SK-N-SH (cell line): ENCODE results near the gene ID2. TPM values are rescaled to one million over a fixed set of nuclear protein-coding genes. Genes with fewer than 3 reads are reported as not detected.

Source experiments
- CTCF ChIA-PET: fragments of 300-600, 350-600 bp; formaldehyde crosslinking; extraction: SDS; loops from one replicate; lab custom pipeline; 2021; lab: Yijun Ruan, JAX
- POLR2A ChIA-PET: fragments of 350-600 bp; sonication (Branson Sonifier 250); formaldehyde crosslinking; extraction: SDS; loops from one replicate; lab custom pipeline; 2020; ENCODE audit warnings: antibody characterized with exemption, inconsistent platforms; lab: Yijun Ruan, JAX
- DNase-seq: peaks from one replicate; pipeline ENCODE4 v3.0.0; 2012
- H2AFZ ChIP-seq: fragments of 200-600 bp; sonication (generic); 2 replicates; pipeline ENCODE4 v1.8.1; 2016; ENCODE audit warnings: antibody characterized with exemption, mild to moderate bottlenecking, low read depth
- H3F3A ChIP-seq: fragments of 200-600 bp; sonication (generic); replicated peaks from 2 replicates; pipeline ENCODE3; 2016; ENCODE audit warnings: antibody characterized with exemption, mild to moderate bottlenecking; ENCODE audit not compliant: insufficient read depth
- H3K27ac ChIP-seq, 2 experiments: fragments of 200-500 bp in 1 of 2; fragments of 200-600 bp in 1 of 2; sonication (Bioruptor generic) in 1 of 2; sonication (generic), shearing (Covaris generic) in 1 of 2; 2 replicates each; pipeline versions ENCODE4 v1.5.1 to v1.6.1; 2014 to 2016; ENCODE audit warnings: low read depth in 2 of 2, inconsistent platforms in 1 of 2, low read length in 1 of 2, mild to moderate bottlenecking in 1 of 2, mixed read lengths in 1 of 2
- H3K27me3 ChIP-seq: fragments of 200-600 bp; sonication (generic), shearing (Covaris generic); 2 replicates; pipeline ENCODE4 v1.6.1; 2016; ENCODE audit warnings: mixed run types; ENCODE audit not compliant: insufficient read depth
- H3K36me3 ChIP-seq, 2 experiments: fragments of 200-500 bp in 1 of 2; fragments of 200-600 bp in 1 of 2; sonication (Bioruptor generic) in 1 of 2; sonication (generic) in 1 of 2; replicated peaks in 1 of 2; 2 replicates each; pipeline versions ENCODE3 to v1.5.1; 2014 to 2016; ENCODE audit warnings: low read length in 1 of 2, mild to moderate bottlenecking in 1 of 2; ENCODE audit not compliant: insufficient read depth in 2 of 2, control insufficient read depth in 1 of 2
- H3K4me1 ChIP-seq, 2 experiments: fragments of 200-500 bp in 1 of 2; fragments of 200-600 bp in 1 of 2; sonication (Bioruptor generic) in 1 of 2; sonication (generic), shearing (Covaris generic) in 1 of 2; 2 replicates each; pipeline versions ENCODE4 v1.5.1 to v1.6.1; 2014 to 2016; ENCODE audit warnings: low read depth in 1 of 2, low read length in 1 of 2, mixed run types in 1 of 2; ENCODE audit not compliant: insufficient read depth in 2 of 2, control insufficient read depth in 1 of 2
- H3K4me2 ChIP-seq: fragments of 200-600 bp; sonication (generic), shearing (Covaris generic); 2 replicates; pipeline ENCODE4 v1.6.1; 2017; ENCODE audit warnings: mixed run types
- H3K4me3 ChIP-seq, 2 experiments: fragments of 200-500 bp in 1 of 2; fragments of 200-600 bp in 1 of 2; sonication (Bioruptor generic) in 1 of 2; sonication (generic), shearing (Covaris generic) in 1 of 2; 2 replicates each; pipeline versions ENCODE4 v1.5.1 to v1.8.1; 2014 to 2016; ENCODE audit warnings: low read depth in 2 of 2, inconsistent platforms in 1 of 2, low read length in 1 of 2, mild to moderate bottlenecking in 1 of 2, mixed read lengths in 1 of 2, moderate library complexity in 1 of 2
- H3K79me2 ChIP-seq: fragments of 200-600 bp; sonication (generic); 2 replicates; pipeline ENCODE4 v1.8.1; 2017; ENCODE audit warnings: mild to moderate bottlenecking; ENCODE audit not compliant: insufficient read depth
- H3K9ac ChIP-seq: fragments of 200-600 bp; sonication (generic); 2 replicates; pipeline ENCODE4 v1.6.1; 2017; ENCODE audit warnings: mixed run types
- H3K9me2 ChIP-seq: fragments of 200-600 bp; sonication (generic); 2 replicates; pipeline ENCODE4 v1.6.1; 2017; ENCODE audit warnings: mixed run types
- H3K9me3 ChIP-seq: fragments of 200-600 bp; sonication (generic); 2 replicates; pipeline ENCODE4 v1.6.1; 2017; ENCODE audit warnings: mixed run types, mild to moderate bottlenecking, moderate library complexity
- H4K20me1 ChIP-seq: fragments of 200-600 bp; sonication (generic); 2 replicates; pipeline ENCODE4 v1.6.1; 2017; ENCODE audit warnings: mild to moderate bottlenecking, mixed run types; ENCODE audit not compliant: insufficient read depth
- CHD2 ChIP-seq: fragments of 150-350 bp; IDR thresholded peaks from 2 replicates; pipeline ENCODE4 v1.6.1; 2018; ENCODE audit warnings: low read length; ENCODE audit not compliant: partially characterized antibody
- ELF1 ChIP-seq: IDR thresholded peaks from 2 replicates; pipeline ENCODE4 v1.4.0; 2012
- EZH2phosphoT487 ChIP-seq: fragments of 200-600 bp; sonication (generic); IDR thresholded peaks from 2 replicates; pipeline ENCODE4 v1.6.1; 2017; ENCODE audit warnings: low read depth, mixed run types, mild to moderate bottlenecking, antibody characterized with exemption, moderate library complexity, borderline replicate concordance
- FOXJ3 ChIP-seq: sonication (generic); formaldehyde crosslinking; IDR thresholded peaks from 2 replicates; pipeline ENCODE4 v1.5.1; 2020; ENCODE audit warnings: mild to moderate bottlenecking, missing genetic modification reagents
- FOXM1 ChIP-seq: IDR thresholded peaks from 2 replicates; pipeline ENCODE4 v1.4.0; 2012; ENCODE audit warnings: low read depth, mild to moderate bottlenecking
- GABPA ChIP-seq: IDR thresholded peaks from 2 replicates; pipeline ENCODE4 v1.4.0; 2012; ENCODE audit warnings: low read depth, mild to moderate bottlenecking
- GATA2 ChIP-seq: sonication (generic); formaldehyde crosslinking; IDR thresholded peaks from 2 replicates; pipeline ENCODE4 v1.5.0; 2020; ENCODE audit warnings: mild to moderate bottlenecking, missing genetic modification reagents
- JUND ChIP-seq: IDR thresholded peaks from 2 replicates; pipeline ENCODE4 v1.4.0; 2012
- MXI1 ChIP-seq: IDR thresholded peaks from 2 replicates; pipeline ENCODE4 v1.6.1; 2012; ENCODE audit warnings: mild to moderate bottlenecking, low read depth, low read length, improper control_type of control experiment
- NFIC ChIP-seq: IDR thresholded peaks from 2 replicates; pipeline ENCODE4 v1.4.0; 2012; ENCODE audit warnings: borderline replicate concordance
- NRF1 ChIP-seq: IDR thresholded peaks from 2 replicates; pipeline ENCODE4 v1.6.1; 2012; ENCODE audit warnings: low read depth, mild to moderate bottlenecking, low read length
- RAD21 ChIP-seq: IDR thresholded peaks from 2 replicates; pipeline ENCODE4 v1.6.1; 2012; ENCODE audit warnings: mild to moderate bottlenecking, low read length
- SIN3A ChIP-seq: IDR thresholded peaks from 2 replicates; pipeline ENCODE4 v1.6.1; 2012; ENCODE audit warnings: low read depth, mild to moderate bottlenecking, low read length, moderate library complexity, borderline replicate concordance
- SMC3 ChIP-seq: IDR thresholded peaks from 2 replicates; pipeline ENCODE4 v1.6.1; 2012; ENCODE audit warnings: low read depth, low read length, improper control_type of control experiment
- TCF12 ChIP-seq: IDR thresholded peaks from 2 replicates; pipeline ENCODE4 v1.4.0; 2012
- YY1 ChIP-seq: IDR thresholded peaks from 2 replicates; pipeline ENCODE4 v1.4.0; 2012; ENCODE audit warnings: low read depth, mild to moderate bottlenecking
- WGBS: methylation state at CpG from one replicate; pipeline ENCODE4 v1.1.6; 2017; ENCODE audit warnings: low lambda C conversion rate; 5-methylcytosine and 5-hydroxymethylcytosine counted together
- polyA plus RNA-seq, 3 experiments: library from polyadenylated mRNA; depleted of rRNA; stranded (reverse); fragments of >200 nt; gene quantifications; 2 replicates each; pipeline ENCODE4 v1.2.3, GENCODE V29; 2012
- TF ChIP-seq, protein P1 (sequence below): IDR thresholded peaks from 2 replicates; pipeline ENCODE4 v1.4.0; 2012; ENCODE audit warnings: low read depth, borderline replicate concordance
- TF ChIP-seq, protein P2 (sequence below): IDR thresholded peaks from 2 replicates; pipeline ENCODE4; 2012
- TF ChIP-seq, protein P3 (sequence below): fragments of 150-350 bp; IDR thresholded peaks from 2 replicates; pipeline ENCODE4 v1.6.1; 2017; ENCODE audit warnings: antibody characterized with exemption, low read length, low read depth, borderline replicate concordance
- TF ChIP-seq, protein P4 (sequence below): IDR thresholded peaks from 2 replicates; pipeline ENCODE4 v1.4.0; 2012; ENCODE audit warnings: low read depth

ID2 gene
- polyA plus RNA-seq, 1 of the 3 experiments (the other 2 are of a cell fraction): 459 TPM

DNA sequence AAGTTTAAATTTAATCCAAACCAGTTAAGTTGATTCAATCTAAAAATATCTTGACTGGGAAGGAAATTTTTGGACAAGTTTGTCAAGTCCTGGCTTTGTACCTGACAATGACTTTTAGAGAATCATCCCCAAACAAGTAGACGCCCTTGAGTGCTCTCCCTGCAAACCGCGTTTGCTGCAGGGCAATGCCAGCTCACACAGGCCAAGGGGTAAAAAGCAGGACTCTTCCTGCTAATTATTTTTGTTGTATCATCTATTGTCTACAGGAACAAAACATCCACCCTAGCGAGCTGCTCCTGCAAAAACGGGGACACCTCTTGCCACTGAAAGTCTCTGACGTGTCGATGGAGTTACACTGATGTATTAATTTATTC lies 10.9 kb downstream of the ID2 start:
- peak overlapping the region; percentile 64; the same call in 1 of the 2 replicates for H2AFZ ChIP-seq
- 57% methylated on average over 7 of the region's 7 CpGs for WGBS
- TF ChIP-seq SIN3A (no peak), JUND (no peak), MXI1 (no peak), GABPA (no peak), GATA2 (CRISPR knock-in tag) (no peak), NRF1 (no peak), FOXJ3 (CRISPR knock-in tag) (no peak), SMC3 (no peak), CHD2 (no peak), RAD21 (no peak), NFIC (no peak), EZH2phosphoT487 (no peak), TCF12 (no peak), ELF1 (no peak), YY1 (no peak), FOXM1 (no peak)
- TF ChIP-seq, protein P1, sequence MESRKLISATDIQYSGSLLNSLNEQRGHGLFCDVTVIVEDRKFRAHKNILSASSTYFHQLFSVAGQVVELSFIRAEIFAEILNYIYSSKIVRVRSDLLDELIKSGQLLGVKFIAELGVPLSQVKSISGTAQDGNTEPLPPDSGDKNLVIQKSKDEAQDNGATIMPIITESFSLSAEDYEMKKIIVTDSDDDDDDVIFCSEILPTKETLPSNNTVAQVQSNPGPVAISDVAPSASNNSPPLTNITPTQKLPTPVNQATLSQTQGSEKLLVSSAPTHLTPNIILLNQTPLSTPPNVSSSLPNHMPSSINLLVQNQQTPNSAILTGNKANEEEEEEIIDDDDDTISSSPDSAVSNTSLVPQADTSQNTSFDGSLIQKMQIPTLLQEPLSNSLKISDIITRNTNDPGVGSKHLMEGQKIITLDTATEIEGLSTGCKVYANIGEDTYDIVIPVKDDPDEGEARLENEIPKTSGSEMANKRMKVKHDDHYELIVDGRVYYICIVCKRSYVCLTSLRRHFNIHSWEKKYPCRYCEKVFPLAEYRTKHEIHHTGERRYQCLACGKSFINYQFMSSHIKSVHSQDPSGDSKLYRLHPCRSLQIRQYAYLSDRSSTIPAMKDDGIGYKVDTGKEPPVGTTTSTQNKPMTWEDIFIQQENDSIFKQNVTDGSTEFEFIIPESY: no peak
- TF ChIP-seq, protein P2, sequence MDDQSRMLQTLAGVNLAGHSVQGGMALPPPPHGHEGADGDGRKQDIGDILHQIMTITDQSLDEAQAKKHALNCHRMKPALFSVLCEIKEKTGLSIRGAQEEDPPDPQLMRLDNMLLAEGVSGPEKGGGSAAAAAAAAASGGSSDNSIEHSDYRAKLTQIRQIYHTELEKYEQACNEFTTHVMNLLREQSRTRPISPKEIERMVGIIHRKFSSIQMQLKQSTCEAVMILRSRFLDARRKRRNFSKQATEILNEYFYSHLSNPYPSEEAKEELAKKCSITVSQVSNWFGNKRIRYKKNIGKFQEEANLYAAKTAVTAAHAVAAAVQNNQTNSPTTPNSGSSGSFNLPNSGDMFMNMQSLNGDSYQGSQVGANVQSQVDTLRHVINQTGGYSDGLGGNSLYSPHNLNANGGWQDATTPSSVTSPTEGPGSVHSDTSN: no peak
- TF ChIP-seq, protein P3, sequence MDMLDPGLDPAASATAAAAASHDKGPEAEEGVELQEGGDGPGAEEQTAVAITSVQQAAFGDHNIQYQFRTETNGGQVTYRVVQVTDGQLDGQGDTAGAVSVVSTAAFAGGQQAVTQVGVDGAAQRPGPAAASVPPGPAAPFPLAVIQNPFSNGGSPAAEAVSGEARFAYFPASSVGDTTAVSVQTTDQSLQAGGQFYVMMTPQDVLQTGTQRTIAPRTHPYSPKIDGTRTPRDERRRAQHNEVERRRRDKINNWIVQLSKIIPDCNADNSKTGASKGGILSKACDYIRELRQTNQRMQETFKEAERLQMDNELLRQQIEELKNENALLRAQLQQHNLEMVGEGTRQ: no peak
- TF ChIP-seq, protein P4, sequence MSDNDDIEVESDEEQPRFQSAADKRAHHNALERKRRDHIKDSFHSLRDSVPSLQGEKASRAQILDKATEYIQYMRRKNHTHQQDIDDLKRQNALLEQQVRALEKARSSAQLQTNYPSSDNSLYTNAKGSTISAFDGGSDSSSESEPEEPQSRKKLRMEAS: no peak
- H4K20me1 ChIP-seq: no peaks in the 10 kb centered on the region
- H3K9me3 ChIP-seq: no peaks in the 10 kb centered on the region; the same call in 1 of the 2 replicates
- no peak overlapping the region for H3K9ac ChIP-seq
- ChIA-PET POLR2A (interaction anchor here (1.9 kb wide), 1 partner anchor 11 kb away, joined by 6 read pairs; the partner anchor contains the start of gene ID2), CTCF (interaction anchor here (0.6 to 2.4 kb wide), 40 partner anchors 9 to 1596 kb away, joined by 3 to 19 read pairs (median 4); partner anchors contain the start of gene ID2)
- H3K27ac ChIP-seq: no peak overlapping the region
- no peaks in the 10 kb centered on the region; a peak in 1 of 4 replicates for H3K4me1 ChIP-seq
- no peak for DNase-seq
- peak overlapping the region; percentile 13 to 30; a peak in 1 of 4 replicates for H3K4me3 ChIP-seq
- H3K9me2 ChIP-seq: no peaks in the 10 kb centered on the region
- no peaks in the 10 kb centered on the region for H3K79me2 ChIP-seq
- peaks cover 4% of the 10 kb centered on the region for H3F3A ChIP-seq
- H3K36me3 ChIP-seq: no peaks in the 10 kb centered on the region
- H3K27me3 ChIP-seq: no peaks in the 10 kb centered on the region
- H3K4me2 ChIP-seq: 0 out of 2 replicates have a peak overlapping the region, but pooled peaks have one; percentile 34
